ENCODE measurements around the gene KBTBD12. TPM values are rescaled to one million over a fixed set of nuclear protein-coding genes. Genes with fewer than 3 reads are reported as not detected.

Gene KBTBD12
- total and polyA plus RNA-seq, 2 of the 13 experiments (the other 11 are each of a cell fraction or from before 2014, with no cell fraction given), result not detected

GRCh38 chr3:127900536-127900935, 14.5 kb upstream of the KBTBD12 start:
- WGBS (ENCODE audit: low lambda C conversion rate), result 30% methylated on average over 5 of the region's 5 CpGs
- Histone ChIP-seq H2AFZ (ENCODE audit: low read length) (no peak overlapping the region), H3K4me3 (replicated peaks in 1 of 3; ENCODE audit: insufficient read depth in 1 of 3, low read depth in 2 of 3, low read length in 3 of 3) (no peak overlapping the region), H4K20me1 (ENCODE audit: insufficient read depth, low read length) (no peaks in the 10 kb centered on the region), H3K36me3 (replicated peaks in 1 of 2; ENCODE audit: control insufficient read depth in 1 of 2, insufficient read depth in 2 of 2, low read length in 2 of 2) (no peaks in the 10 kb centered on the region), H3K4me2 (ENCODE audit: low read depth, low read length) (no peak overlapping the region), H3K27me3 (ENCODE audit: control insufficient read depth in 1 of 2, insufficient read depth in 2 of 2, low read length in 2 of 2) (0 out of 5 replicates have a peak, but pooled peaks cover 0 to 6% of the 10 kb centered on the region in 2 experiments), H3K79me2 (ENCODE audit: insufficient read depth, low read length) (no peaks in the 10 kb centered on the region), H3K4me1 (ENCODE audit: insufficient read depth, low read length) (no peaks in the 10 kb centered on the region), H3K27ac (ENCODE audit: extremely low read length, insufficient read depth, low read length) (no peak overlapping the region), H3K9ac (ENCODE audit: insufficient read depth, low read depth, low read length) (no peak overlapping the region), H3K9me3 (ENCODE audit: low read length) (no peaks in the 10 kb centered on the region)
- ChIA-PET POLR2A (no interaction called here), CTCF (ENCODE audit: low intra/inter-chr PET ratio, low total read pairs) (no interaction called here)
- in situ Hi-C loops (cut with HindIII; ENCODE audit: extremely low pct_ligation_motif_present, low pct_unique_long_range_greater_than_20kb) (no loop called here), intact Hi-C loops (cut with micrococcal nuclease; ENCODE audit: unreplicated experiment) (no loop called here)
- TF ChIP-seq ZFP36 (IDR thresholded peaks at IDR 0.05; ENCODE audit: borderline replicate concordance, low read depth, low read length, partially characterized antibody) (no peak), ZNF790 (CRISPR knock-in tag; IDR thresholded peaks at IDR 0.05; ENCODE audit: borderline replicate concordance) (no peak), ZNF577 (CRISPR knock-in tag; IDR thresholded peaks at IDR 0.05; ENCODE audit: borderline replicate concordance, low read depth) (no peak), ZNF432 (CRISPR knock-in tag; IDR thresholded peaks at IDR 0.05; ENCODE audit: borderline replicate concordance) (no peak), TOE1 (CRISPR knock-in tag; IDR thresholded peaks at IDR 0.05) (no peak), ZNF562 (CRISPR knock-in tag; IDR thresholded peaks at IDR 0.05; ENCODE audit: borderline replicate concordance) (no peak)
- DNase-seq (ENCODE audit: low spot score), result no peak
- no TSS peak for BruUV-seq (replicated peaks)
- no peak for ATAC-seq
- no peak for FAIRE-seq

GRCh38 chr3:127902486-127902885, 12.5 kb upstream of the KBTBD12 start:
- Histone ChIP-seq H4K20me1 (ENCODE audit: insufficient read depth, low read length) (no peaks in the 10 kb centered on the region), H3K9ac (ENCODE audit: insufficient read depth, low read depth, low read length) (no peak overlapping the region), H3K79me2 (ENCODE audit: insufficient read depth, low read length) (no peaks in the 10 kb centered on the region), H3K4me2 (ENCODE audit: low read depth, low read length) (no peak overlapping the region), H3K4me1 (ENCODE audit: insufficient read depth, low read length) (no peaks in the 10 kb centered on the region), H3K27ac (ENCODE audit: extremely low read length, insufficient read depth, low read length) (no peak overlapping the region), H2AFZ (ENCODE audit: low read length) (no peak overlapping the region), H3K27me3 (ENCODE audit: control insufficient read depth in 1 of 2, insufficient read depth in 2 of 2, low read length in 2 of 2) (0 out of 5 replicates have a peak, but pooled peaks cover 0 to 6% of the 10 kb centered on the region in 2 experiments), H3K36me3 (replicated peaks in 1 of 2; ENCODE audit: control insufficient read depth in 1 of 2, insufficient read depth in 2 of 2, low read length in 2 of 2) (no peaks in the 10 kb centered on the region), H3K9me3 (ENCODE audit: low read length) (no peaks in the 10 kb centered on the region), H3K4me3 (replicated peaks in 1 of 3; ENCODE audit: insufficient read depth in 1 of 3, low read depth in 2 of 3, low read length in 3 of 3) (no peak overlapping the region)
- POLR2A ChIA-PET, result no interaction called here
- DNase-seq (ENCODE audit: low spot score) (no peak), ATAC-seq (no peak), FAIRE-seq (no peak)
- CTCF ChIA-PET (ENCODE audit: low intra/inter-chr PET ratio, low total read pairs), result no interaction called here
- 13% methylated on average over 4 of the region's 6 CpGs for WGBS (ENCODE audit: low lambda C conversion rate)
- intact Hi-C loops (cut with micrococcal nuclease; ENCODE audit: unreplicated experiment) (no loop called here), in situ Hi-C loops (cut with HindIII; ENCODE audit: extremely low pct_ligation_motif_present, low pct_unique_long_range_greater_than_20kb) (no loop called here)
- no TSS peak for BruUV-seq (replicated peaks)
- TF ChIP-seq ATF7 (IDR thresholded peaks at IDR 0.05), result no peak
- no peak for TF ChIP-seq ATF7 (CRISPR knock-in tag; IDR thresholded peaks at IDR 0.05)
- no peak for TF ChIP-seq ZSCAN12 (CRISPR knock-in tag; IDR thresholded peaks at IDR 0.05)
- TF ChIP-seq ZNF557 (CRISPR knock-in tag; IDR thresholded peaks at IDR 0.05), result no peak
- no peak for TF ChIP-seq THAP8 (CRISPR knock-in tag; IDR thresholded peaks at IDR 0.05; ENCODE audit: borderline replicate concordance)
- TF ChIP-seq BATF2 (CRISPR knock-in tag; IDR thresholded peaks at IDR 0.05), result no peak
- TF ChIP-seq CENPX (CRISPR knock-in tag; IDR thresholded peaks at IDR 0.05), result no peak
- TF ChIP-seq TFE3 (CRISPR knock-in tag; IDR thresholded peaks at IDR 0.05), result no peak
- no peak for TF ChIP-seq AKAP8 (CRISPR knock-in tag; IDR thresholded peaks at IDR 0.05)
- no peak for TF ChIP-seq RELA (CRISPR knock-in tag; IDR thresholded peaks at IDR 0.05)
- no peak for TF ChIP-seq HDAC1 (CRISPR knock-in tag; IDR thresholded peaks at IDR 0.05)
- TF ChIP-seq TRIM24 (CRISPR knock-in tag; IDR thresholded peaks at IDR 0.05), result no peak
- TF ChIP-seq ZNF326 (CRISPR knock-in tag; IDR thresholded peaks at IDR 0.05; ENCODE audit: borderline replicate concordance), result no peak

All from HepG2 (cell line).